ENCODE results near the gene CADM2. TPM values are rescaled to one million over a fixed set of nuclear protein-coding genes. Genes with fewer than 3 reads are reported as not detected.

CADM2 gene
- total RNA-seq, 1 donor from 2014 or later = 4.2 TPM

GRCh38 chr3:85862893-85863455, 904.2 kb downstream of the CADM2 start:
- no peak overlapping the region for H3K9ac ChIP-seq (ENCODE audit: low read depth in 1 of 3, low read length in 3 of 3)
- no peaks in the 10 kb centered on the region for H3K4me1 ChIP-seq (ENCODE audit: control insufficient read depth in 3 of 3, insufficient read depth in 3 of 3, low read length in 3 of 3)
- no peaks in the 10 kb centered on the region for H3K36me3 ChIP-seq (ENCODE audit: control insufficient read depth in 3 of 3, insufficient read depth in 3 of 3, low read length in 3 of 3)
- H3K27me3 ChIP-seq (ENCODE audit: control insufficient read depth in 3 of 3, insufficient read depth in 3 of 3, low read length in 3 of 3) = no peaks in the 10 kb centered on the region
- H3K4me3 ChIP-seq (ENCODE audit: low read length in 3 of 3) = no peak overlapping the region
- H3K9me3 ChIP-seq (ENCODE audit: control insufficient read depth in 3 of 3, low read length in 3 of 3) = no peaks in the 10 kb centered on the region
- H3K27ac ChIP-seq (ENCODE audit: low read depth, low read length) = no peak overlapping the region

- H3K9ac ChIP-seq (ENCODE audit: low read depth in 1 of 3, low read length in 3 of 3) = no peak overlapping the region
- no peaks in the 10 kb centered on the region for H3K27me3 ChIP-seq (ENCODE audit: control insufficient read depth in 3 of 3, insufficient read depth in 3 of 3, low read length in 3 of 3)
These were observed 906.1 kb downstream of the CADM2 start for GRCh38 chr3:85864896-85865295.

GRCh38 chr3:85867072-85867471, 908.3 kb downstream of the CADM2 start:
- Histone ChIP-seq H3K36me3 (ENCODE audit: control insufficient read depth in 3 of 3, insufficient read depth in 3 of 3, low read length in 3 of 3) (no peaks in the 10 kb centered on the region), H3K4me3 (ENCODE audit: low read length in 3 of 3) (no peak overlapping the region), H3K9me3 (ENCODE audit: control insufficient read depth in 3 of 3, low read length in 3 of 3) (no peaks in the 10 kb centered on the region), H3K27ac (ENCODE audit: low read depth, low read length) (no peak overlapping the region), H3K9ac (ENCODE audit: low read depth in 1 of 3, low read length in 3 of 3) (no peak overlapping the region), H3K4me1 (ENCODE audit: control insufficient read depth in 3 of 3, insufficient read depth in 3 of 3, low read length in 3 of 3) (no peaks in the 10 kb centered on the region), H3K27me3 (ENCODE audit: control insufficient read depth in 3 of 3, insufficient read depth in 3 of 3, low read length in 3 of 3) (no peaks in the 10 kb centered on the region)

More at GRCh38 chr3:85864896-85865295, 906.1 kb downstream of the CADM2 start:
- Histone ChIP-seq H3K36me3 (ENCODE audit: control insufficient read depth in 3 of 3, insufficient read depth in 3 of 3, low read length in 3 of 3) (no peaks in the 10 kb centered on the region), H3K4me1 (ENCODE audit: control insufficient read depth in 3 of 3, insufficient read depth in 3 of 3, low read length in 3 of 3) (no peaks in the 10 kb centered on the region), H3K9me3 (ENCODE audit: control insufficient read depth in 3 of 3, low read length in 3 of 3) (no peaks in the 10 kb centered on the region), H3K4me3 (ENCODE audit: low read length in 3 of 3) (no peak overlapping the region), H3K27ac (ENCODE audit: low read depth, low read length) (no peak overlapping the region)

- H3K4me3 ChIP-seq (ENCODE audit: low read length in 3 of 3) = no peak overlapping the region
- no peak overlapping the region for H3K27ac ChIP-seq (ENCODE audit: low read depth, low read length)
- H3K9ac ChIP-seq (ENCODE audit: low read depth in 1 of 3, low read length in 3 of 3) = no peak overlapping the region
These were observed 916.8 kb downstream of the CADM2 start for GRCh38 chr3:85875589-85875988.

GRCh38 chr3:85877631-85878030, 918.8 kb downstream of the CADM2 start:
- no peak overlapping the region for H3K9ac ChIP-seq (ENCODE audit: low read depth in 1 of 3, low read length in 3 of 3)

More at GRCh38 chr3:85875589-85875988, 916.8 kb downstream of the CADM2 start:
- no peaks in the 10 kb centered on the region for H3K4me1 ChIP-seq (ENCODE audit: control insufficient read depth in 3 of 3, insufficient read depth in 3 of 3, low read length in 3 of 3)
- no peaks in the 10 kb centered on the region for H3K27me3 ChIP-seq (ENCODE audit: control insufficient read depth in 3 of 3, insufficient read depth in 3 of 3, low read length in 3 of 3)
- no peaks in the 10 kb centered on the region for H3K9me3 ChIP-seq (ENCODE audit: control insufficient read depth in 3 of 3, low read length in 3 of 3)
- H3K36me3 ChIP-seq (ENCODE audit: control insufficient read depth in 3 of 3, insufficient read depth in 3 of 3, low read length in 3 of 3) = no peaks in the 10 kb centered on the region

GRCh38 chr3:85881833-85882393, 923.1 kb downstream of the CADM2 start:
- H3K4me1 ChIP-seq (ENCODE audit: control insufficient read depth in 3 of 3, insufficient read depth in 3 of 3, low read length in 3 of 3) = no peaks in the 10 kb centered on the region
- H3K9ac ChIP-seq (ENCODE audit: low read depth in 1 of 3, low read length in 3 of 3) = no peak overlapping the region
- H3K4me3 ChIP-seq (ENCODE audit: low read length in 3 of 3) = no peak overlapping the region

More at GRCh38 chr3:85877631-85878030, 918.8 kb downstream of the CADM2 start:
- Histone ChIP-seq H3K4me1 (ENCODE audit: control insufficient read depth in 3 of 3, insufficient read depth in 3 of 3, low read length in 3 of 3) (no peaks in the 10 kb centered on the region), H3K36me3 (ENCODE audit: control insufficient read depth in 3 of 3, insufficient read depth in 3 of 3, low read length in 3 of 3) (no peaks in the 10 kb centered on the region), H3K27me3 (ENCODE audit: control insufficient read depth in 3 of 3, insufficient read depth in 3 of 3, low read length in 3 of 3) (no peaks in the 10 kb centered on the region), H3K27ac (ENCODE audit: low read depth, low read length) (no peak overlapping the region), H3K9me3 (ENCODE audit: control insufficient read depth in 3 of 3, low read length in 3 of 3) (no peaks in the 10 kb centered on the region), H3K4me3 (ENCODE audit: low read length in 3 of 3) (no peak overlapping the region)

GRCh38 chr3:85890043-85890555, 931.3 kb downstream of the CADM2 start:
- Histone ChIP-seq H3K9ac (ENCODE audit: low read depth in 1 of 3, low read length in 3 of 3) (no peak overlapping the region), H3K27ac (ENCODE audit: low read depth, low read length) (no peak overlapping the region), H3K9me3 (ENCODE audit: control insufficient read depth in 3 of 3, low read length in 3 of 3) (peaks cover 0 to 2% (median 0%) of the 10 kb centered on the region in 3 donors), H3K36me3 (ENCODE audit: control insufficient read depth in 3 of 3, insufficient read depth in 3 of 3, low read length in 3 of 3) (no peaks in the 10 kb centered on the region), H3K27me3 (ENCODE audit: control insufficient read depth in 3 of 3, insufficient read depth in 3 of 3, low read length in 3 of 3) (no peaks in the 10 kb centered on the region), H3K4me3 (ENCODE audit: low read length in 3 of 3) (no peak overlapping the region), H3K4me1 (ENCODE audit: control insufficient read depth in 3 of 3, insufficient read depth in 3 of 3, low read length in 3 of 3) (no peaks in the 10 kb centered on the region)

More at GRCh38 chr3:85881833-85882393, 923.1 kb downstream of the CADM2 start:
- Histone ChIP-seq H3K36me3 (ENCODE audit: control insufficient read depth in 3 of 3, insufficient read depth in 3 of 3, low read length in 3 of 3) (no peaks in the 10 kb centered on the region), H3K9me3 (ENCODE audit: control insufficient read depth in 3 of 3, low read length in 3 of 3) (no peaks in the 10 kb centered on the region), H3K27ac (ENCODE audit: low read depth, low read length) (no peak overlapping the region), H3K27me3 (ENCODE audit: control insufficient read depth in 3 of 3, insufficient read depth in 3 of 3, low read length in 3 of 3) (no peaks in the 10 kb centered on the region)

- Histone ChIP-seq H3K9ac (ENCODE audit: low read depth in 1 of 3, low read length in 3 of 3) (no peak overlapping the region), H3K4me3 (ENCODE audit: low read length in 3 of 3) (no peak overlapping the region), H3K4me1 (ENCODE audit: control insufficient read depth in 3 of 3, insufficient read depth in 3 of 3, low read length in 3 of 3) (no peaks in the 10 kb centered on the region), H3K36me3 (ENCODE audit: control insufficient read depth in 3 of 3, insufficient read depth in 3 of 3, low read length in 3 of 3) (no peaks in the 10 kb centered on the region), H3K27ac (ENCODE audit: low read depth, low read length) (no peak overlapping the region), H3K9me3 (ENCODE audit: control insufficient read depth in 3 of 3, low read length in 3 of 3) (no peaks in the 10 kb centered on the region), H3K27me3 (ENCODE audit: control insufficient read depth in 3 of 3, insufficient read depth in 3 of 3, low read length in 3 of 3) (no peaks in the 10 kb centered on the region)
These were observed 944.6 kb downstream of the CADM2 start for GRCh38 chr3:85903434-85903833.

- no peak overlapping the region for H3K4me3 ChIP-seq (ENCODE audit: low read length in 3 of 3)
- no peak overlapping the region for H3K9ac ChIP-seq (ENCODE audit: low read depth in 1 of 3, low read length in 3 of 3)
- no peaks in the 10 kb centered on the region for H3K27me3 ChIP-seq (ENCODE audit: control insufficient read depth in 3 of 3, insufficient read depth in 3 of 3, low read length in 3 of 3)
- no peak overlapping the region for H3K27ac ChIP-seq (ENCODE audit: low read depth, low read length)
- H3K9me3 ChIP-seq (ENCODE audit: control insufficient read depth in 3 of 3, low read length in 3 of 3) = no peaks in the 10 kb centered on the region
- no peaks in the 10 kb centered on the region for H3K36me3 ChIP-seq (ENCODE audit: control insufficient read depth in 3 of 3, insufficient read depth in 3 of 3, low read length in 3 of 3)
- H3K4me1 ChIP-seq (ENCODE audit: control insufficient read depth in 3 of 3, insufficient read depth in 3 of 3, low read length in 3 of 3) = no peaks in the 10 kb centered on the region
These were observed 954.2 kb downstream of the CADM2 start for GRCh38 chr3:85912980-85913379.

- no peaks in the 10 kb centered on the region for H3K4me1 ChIP-seq (ENCODE audit: control insufficient read depth in 3 of 3, insufficient read depth in 3 of 3, low read length in 3 of 3)
- H3K4me3 ChIP-seq (ENCODE audit: low read length in 3 of 3) = no peak overlapping the region
- no peaks in the 10 kb centered on the region for H3K9me3 ChIP-seq (ENCODE audit: control insufficient read depth in 3 of 3, low read length in 3 of 3)
- no peak overlapping the region for H3K27ac ChIP-seq (ENCODE audit: low read depth, low read length)
- no peaks in the 10 kb centered on the region for H3K27me3 ChIP-seq (ENCODE audit: control insufficient read depth in 3 of 3, insufficient read depth in 3 of 3, low read length in 3 of 3)
- H3K9ac ChIP-seq (ENCODE audit: low read depth in 1 of 3, low read length in 3 of 3) = no peak overlapping the region
- H3K36me3 ChIP-seq (ENCODE audit: control insufficient read depth in 3 of 3, insufficient read depth in 3 of 3, low read length in 3 of 3) = no peaks in the 10 kb centered on the region
These were observed 963.6 kb downstream of the CADM2 start for GRCh38 chr3:85922374-85922773.
